Renal cortical epithelial cell (primary cell): ENCODE results near the gene COL27A1. TPM values are rescaled to one million over a fixed set of nuclear protein-coding genes. Genes with fewer than 3 reads are reported as not detected.
A peak's percentile ranks its signal among the peaks of the same experiment; 100 is the strongest.

Source experiments
- DNase-seq: peaks from one replicate; pipeline ENCODE4 v3.0.0-alpha.2; 2011; ENCODE audit warnings: low read depth
- total RNA-seq: library from RNA; depleted of rRNA; stranded (reverse); fragments of >200 nt; gene quantifications from 2 replicates; pipeline ENCODE4 v1.2.3, GENCODE V29; 2014

COL27A1 gene
- total RNA-seq, 1 donor from 2014 or later = 48.4 TPM

GRCh38 chr9:114339130-114339908, 184.0 kb downstream of the COL27A1 start:
- peak; percentile 34 for DNase-seq

GRCh38 chr9:114341152-114341830, 186.0 kb downstream of the COL27A1 start:
- DNase-seq = no peak

GRCh38 chr9:114341991-114342390, 186.7 kb downstream of the COL27A1 start:
- DNase-seq = no peak

- no peak for DNase-seq
Observed at GRCh38 chr9:114342755-114343440, 187.6 kb downstream of the COL27A1 start.

- no peak for DNase-seq
Observed at GRCh38 chr9:114343471-114344187, 188.3 kb downstream of the COL27A1 start.

GRCh38 chr9:114344188-114344566, 188.8 kb downstream of the COL27A1 start:
- no peak for DNase-seq

GRCh38 chr9:114344692-114345091, 189.4 kb downstream of the COL27A1 start:
- peak; percentile 67 for DNase-seq

GRCh38 chr9:114345493-114346065, 190.2 kb downstream of the COL27A1 start:
- DNase-seq = no peak

GRCh38 chr9:114346146-114346545, 190.8 kb downstream of the COL27A1 start:
- DNase-seq = no peak

- DNase-seq = no peak
Observed at GRCh38 chr9:114347675-114348074, 192.3 kb downstream of the COL27A1 start.

GRCh38 chr9:114348261-114348905, 193.0 kb downstream of the COL27A1 start:
- DNase-seq = no peak

GRCh38 chr9:114348906-114349482, 193.7 kb downstream of the COL27A1 start:
- peak; percentile 100 for DNase-seq

GRCh38 chr9:114349713-114350480, 194.6 kb downstream of the COL27A1 start:
- DNase-seq = no peak

- DNase-seq = no peak
Observed at GRCh38 chr9:114350636-114351401, 195.5 kb downstream of the COL27A1 start.

GRCh38 chr9:114351932-114352331, 196.6 kb downstream of the COL27A1 start:
- no peak for DNase-seq

GRCh38 chr9:114355821-114356220, 200.5 kb downstream of the COL27A1 start:
- no peak for DNase-seq

- no peak for DNase-seq
Observed at GRCh38 chr9:114356792-114357191, 201.5 kb downstream of the COL27A1 start.

- no peak for DNase-seq
Observed at GRCh38 chr9:114357360-114357759, 202.0 kb downstream of the COL27A1 start.

- DNase-seq = no peak
Observed at GRCh38 chr9:114357911-114358328, 202.6 kb downstream of the COL27A1 start.
